CD14-positive monocyte (primary cell): ENCODE results near the gene ARMC6. TPM values are rescaled to one million over a fixed set of nuclear protein-coding genes. Genes with fewer than 3 reads are reported as not detected.
A peak's percentile ranks its signal among the peaks of the same experiment; 100 is the strongest.

Experiments used
- DNase-seq, 3 donors: peaks; one replicate each; pipeline ENCODE4 v3.0.0-alpha.2; 2011 to 2022
- H2AFZ ChIP-seq: 2 replicates; pipeline ENCODE4 v1.6.0; 2012; ENCODE audit warnings: mild to moderate bottlenecking, low read depth, low read length, inconsistent platforms; ENCODE audit not compliant: insufficient read depth, poor library complexity, severe bottlenecking
- H3K27ac ChIP-seq, 2 donors: 1 replicate in 1 of 2; 2 replicates in 1 of 2; pipeline ENCODE4 v1.5.1; 2012 to 2013; ENCODE audit warnings: low read length in 2 of 2, control low read depth in 1 of 2, inconsistent platforms in 1 of 2, low read depth in 1 of 2, mild to moderate bottlenecking in 1 of 2
- H3K27me3 ChIP-seq, 2 donors: one replicate each; pipeline versions ENCODE4 v1.6.0 to v1.6.1; 2011 to 2013; ENCODE audit warnings: low read length in 2 of 2; ENCODE audit not compliant: control insufficient read depth in 2 of 2, insufficient read depth in 2 of 2
- H3K36me3 ChIP-seq, 2 donors: replicated peaks in 1 of 2; 1 replicate in 1 of 2; 2 replicates in 1 of 2; pipeline versions ENCODE4 v1.5.1 to v1.6.1; 2012 to 2013; ENCODE audit warnings: low read length in 2 of 2, control low read depth in 1 of 2, inconsistent platforms in 1 of 2, mild to moderate bottlenecking in 1 of 2; ENCODE audit not compliant: insufficient read depth in 2 of 2, control insufficient read depth in 1 of 2
- H3K4me1 ChIP-seq, 2 donors: 1 replicate in 1 of 2; 2 replicates in 1 of 2; pipeline versions ENCODE4 v1.5.1 to v1.6.1; 2012 to 2013; ENCODE audit warnings: low read length in 2 of 2, control low read depth in 1 of 2, inconsistent platforms in 1 of 2, mild to moderate bottlenecking in 1 of 2, moderate library complexity in 1 of 2; ENCODE audit not compliant: insufficient read depth in 2 of 2, control insufficient read depth in 1 of 2
- H3K4me2 ChIP-seq: replicated peaks from 2 replicates; pipeline ENCODE3; 2012; ENCODE audit warnings: low read length, moderate library complexity, mild to moderate bottlenecking; ENCODE audit not compliant: poor library complexity, severe bottlenecking; ENCODE audit errors: extremely low read depth
- H3K4me3 ChIP-seq, 3 experiments: fragments of 200-600 bp in 1 of 3; sonication (generic) in 1 of 3; replicated peaks in 1 of 3; 1 replicate in 2 of 3; 2 replicates in 1 of 3; pipeline ENCODE4 v1.5.1; 2011 to 2013; ENCODE audit warnings: low read length in 3 of 3, mild to moderate bottlenecking in 3 of 3, control low read depth in 2 of 3, low read depth in 2 of 3, inconsistent platforms in 1 of 3, moderate library complexity in 1 of 3
- H3K79me2 ChIP-seq: 2 replicates; pipeline ENCODE4 v1.6.0; 2012; ENCODE audit warnings: mild to moderate bottlenecking, control low read depth, inconsistent platforms, low read length, moderate library complexity; ENCODE audit not compliant: insufficient read depth
- H3K9ac ChIP-seq: 2 replicates; pipeline ENCODE4 v1.6.0; 2017; ENCODE audit warnings: low read length, mild to moderate bottlenecking; ENCODE audit not compliant: insufficient read depth, poor library complexity, severe bottlenecking
- H3K9me3 ChIP-seq, 2 donors: replicated peaks in 1 of 2; 1 replicate in 1 of 2; 2 replicates in 1 of 2; pipeline versions ENCODE4 v1.5.1 to v1.6.1; 2012 to 2013; ENCODE audit warnings: low read length in 2 of 2, control low read depth in 1 of 2; ENCODE audit not compliant: control insufficient read depth in 1 of 2, insufficient read depth in 1 of 2
- H4K20me1 ChIP-seq: 2 replicates; pipeline ENCODE4 v1.6.0; 2012; ENCODE audit warnings: mild to moderate bottlenecking, low read length, control low read depth, moderate library complexity; ENCODE audit not compliant: insufficient read depth
- H3K27ac Mint-ChIP-seq, 7 donors: one replicate each; pipeline ENCODE4 v1.8.0; 2020; ENCODE audit warnings: mild to moderate bottlenecking in 7 of 7, mixed read lengths in 7 of 7, moderate library complexity in 6 of 7, inconsistent platforms in 2 of 7
- H3K27me3 Mint-ChIP-seq, 3 donors: one replicate each; pipeline ENCODE4 v1.8.0; 2021 to 2022; ENCODE audit warnings: low read depth in 3 of 3, mild to moderate bottlenecking in 3 of 3, mixed read lengths in 3 of 3, moderate library complexity in 3 of 3, inconsistent platforms in 1 of 3
- H3K36me3 Mint-ChIP-seq, 2 donors: one replicate each; pipeline ENCODE4 v1.8.0; 2020; ENCODE audit warnings: mixed read lengths in 2 of 2, inconsistent platforms in 1 of 2, mild to moderate bottlenecking in 1 of 2
- H3K4me1 Mint-ChIP-seq: one replicate; pipeline ENCODE4 v1.8.0; 2020; ENCODE audit warnings: mild to moderate bottlenecking, mixed read lengths
- H3K4me3 Mint-ChIP-seq, 2 donors: one replicate each; pipeline ENCODE4 v1.8.0; 2020; ENCODE audit warnings: mild to moderate bottlenecking in 2 of 2, mixed read lengths in 2 of 2, moderate library complexity in 1 of 2
- H3K9me3 Mint-ChIP-seq, 7 donors: one replicate each; pipeline ENCODE4 v1.8.0; 2020 to 2022; ENCODE audit warnings: mixed read lengths in 7 of 7, mild to moderate bottlenecking in 6 of 7, moderate library complexity in 6 of 7, inconsistent platforms in 2 of 7
- WGBS: methylation state at CpG from one replicate; pipeline ENCODE4 v1.1.5; 2013; ENCODE audit warnings: missing lambda C conversion rate; ENCODE audit not compliant: insufficient coverage; 5-methylcytosine and 5-hydroxymethylcytosine counted together
- intact Hi-C, 2 donors: fragments of 100-400 bp; cut with micrococcal nuclease; formaldehyde crosslinking; loops; one replicate each; pipeline versions ENCODE4 v1.15.0 to v1.15.1; 2023
- polyA plus RNA-seq, 3 donors: library from polyadenylated mRNA; depleted of rRNA in 1 of 3; unstranded in 2 of 3; stranded (reverse) in 1 of 3; fragments of 300-500 nt in 2 of 3; fragments of >200 nt in 1 of 3; fragmentation: Illumina TruSeq in 2 of 3; gene quantifications; 1 replicate in 2 of 3; 2 replicates in 1 of 3; pipeline ENCODE4 v1.2.3, GENCODE V29; 2012 to 2021
- TF ChIP-seq, protein P1 (sequence below): fragments of 200-600 bp; IDR thresholded peaks from one replicate; pipeline ENCODE4 v1.8.0; 2022; ENCODE audit warnings: antibody characterized with exemption, mild to moderate bottlenecking

ARMC6 gene
- polyA plus RNA-seq, 3 donors: 22.3 to 29.6 (median 26.1) TPM

- Mint-ChIP-seq H3K27ac (peak overlapping the region in 4 of 7 donors; percentile 27 to 75 (median 54)), H3K36me3 (peaks cover 79 to 98% of the 10 kb centered on the region in 2 donors)
- DNase-seq: no peak
Measured at GRCh38 chr19:18996796-18997394, 36.5 kb upstream of the ARMC6 start.

DNA sequence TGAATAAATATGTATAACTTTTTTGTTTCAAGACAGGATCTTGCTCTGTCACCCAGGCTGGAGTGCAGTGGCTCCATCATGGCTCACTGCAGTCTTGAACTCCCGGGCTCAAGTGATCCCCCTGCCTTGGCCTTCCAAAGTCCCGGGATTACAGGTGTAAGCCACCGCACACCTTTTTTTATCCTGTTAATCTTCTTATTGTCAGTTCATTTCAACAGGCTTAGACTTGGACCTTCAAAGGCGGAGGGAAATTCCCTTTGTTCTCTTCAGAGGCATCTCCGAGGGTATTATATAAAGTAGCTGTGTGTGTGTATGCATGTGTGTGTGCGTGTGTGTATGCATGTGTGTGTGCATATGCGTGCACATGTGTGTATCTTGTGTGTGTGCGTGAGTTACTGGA, 35.1 kb upstream of the ARMC6 start:
- Mint-ChIP-seq H3K9me3 (no peaks in the 10 kb centered on the region), H3K36me3 (peaks cover 83 to 99% of the 10 kb centered on the region in 2 donors), H3K27ac (peak overlapping the region in 1 of 7 donors; percentile 43), H3K4me1 (peaks cover 3% of the 10 kb centered on the region), H3K4me3 (no peak overlapping the region), H3K27me3 (peaks cover 0 to 2% (median 0%) of the 10 kb centered on the region in 3 donors)
- Histone ChIP-seq H3K36me3 (peaks cover 79 to 97% of the 10 kb centered on the region in 2 donors), H3K4me3 (no peak overlapping the region), H3K27ac (no peak overlapping the region), H3K9me3 (no peaks in the 10 kb centered on the region), H3K27me3 (no peaks in the 10 kb centered on the region), H4K20me1 (no peaks in the 10 kb centered on the region), H2AFZ (no peak overlapping the region), H3K4me2 (no peak overlapping the region), H3K4me1 (no peaks in the 10 kb centered on the region), H3K9ac (no peak overlapping the region), H3K79me2 (no peaks in the 10 kb centered on the region)
- TF ChIP-seq, protein P1, sequence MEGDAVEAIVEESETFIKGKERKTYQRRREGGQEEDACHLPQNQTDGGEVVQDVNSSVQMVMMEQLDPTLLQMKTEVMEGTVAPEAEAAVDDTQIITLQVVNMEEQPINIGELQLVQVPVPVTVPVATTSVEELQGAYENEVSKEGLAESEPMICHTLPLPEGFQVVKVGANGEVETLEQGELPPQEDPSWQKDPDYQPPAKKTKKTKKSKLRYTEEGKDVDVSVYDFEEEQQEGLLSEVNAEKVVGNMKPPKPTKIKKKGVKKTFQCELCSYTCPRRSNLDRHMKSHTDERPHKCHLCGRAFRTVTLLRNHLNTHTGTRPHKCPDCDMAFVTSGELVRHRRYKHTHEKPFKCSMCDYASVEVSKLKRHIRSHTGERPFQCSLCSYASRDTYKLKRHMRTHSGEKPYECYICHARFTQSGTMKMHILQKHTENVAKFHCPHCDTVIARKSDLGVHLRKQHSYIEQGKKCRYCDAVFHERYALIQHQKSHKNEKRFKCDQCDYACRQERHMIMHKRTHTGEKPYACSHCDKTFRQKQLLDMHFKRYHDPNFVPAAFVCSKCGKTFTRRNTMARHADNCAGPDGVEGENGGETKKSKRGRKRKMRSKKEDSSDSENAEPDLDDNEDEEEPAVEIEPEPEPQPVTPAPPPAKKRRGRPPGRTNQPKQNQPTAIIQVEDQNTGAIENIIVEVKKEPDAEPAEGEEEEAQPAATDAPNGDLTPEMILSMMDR: no peak
- no peak for DNase-seq
- 94% methylated on average over 7 of the region's 8 CpGs for WGBS
- intact Hi-C loops: no loop called here

More at GRCh38 chr19:18996796-18997394, 36.5 kb upstream of the ARMC6 start:
- TF ChIP-seq, protein P1: no peak
- Histone ChIP-seq H4K20me1 (no peaks in the 10 kb centered on the region), H3K4me3 (no peak overlapping the region), H3K36me3 (peaks cover 77 to 94% of the 10 kb centered on the region in 2 donors), H3K27ac (no peak overlapping the region), H3K9ac (no peak overlapping the region), H3K79me2 (no peaks in the 10 kb centered on the region), H2AFZ (no peak overlapping the region), H3K27me3 (no peaks in the 10 kb centered on the region), H3K4me2 (no peak overlapping the region), H3K9me3 (no peaks in the 10 kb centered on the region), H3K4me1 (no peaks in the 10 kb centered on the region)
- Mint-ChIP-seq H3K27me3 (peaks cover 0 to 2% (median 0%) of the 10 kb centered on the region in 3 donors), H3K4me3 (no peak overlapping the region), H3K4me1 (peaks cover 3% of the 10 kb centered on the region), H3K9me3 (no peaks in the 10 kb centered on the region)
- intact Hi-C loops: no loop called here
- WGBS: 95% methylated on average over 6 of the region's 6 CpGs
